ENCODE measurements around the gene KRTAP5-5.
A peak's percentile ranks its signal among the peaks of the same experiment; 100 is the strongest.
"Not testable (repeated sequence)": the region's sequence is repeated elsewhere in the genome, so short reads cannot be mapped to it uniquely, and the experiment has no call there.

Gene KRTAP5-5, protein sequence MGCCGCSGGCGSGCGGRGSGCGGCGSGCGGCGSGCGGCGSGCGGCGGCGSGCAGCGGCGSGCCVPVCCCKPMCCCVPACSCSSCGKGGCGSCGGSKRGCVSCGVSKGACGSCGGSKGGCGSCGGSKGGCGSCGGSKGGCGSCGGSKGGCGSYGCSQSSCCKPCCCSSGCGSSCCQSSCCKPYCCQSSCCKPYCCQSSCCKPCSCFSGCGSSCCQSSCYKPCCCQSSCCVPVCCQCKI

DNA sequence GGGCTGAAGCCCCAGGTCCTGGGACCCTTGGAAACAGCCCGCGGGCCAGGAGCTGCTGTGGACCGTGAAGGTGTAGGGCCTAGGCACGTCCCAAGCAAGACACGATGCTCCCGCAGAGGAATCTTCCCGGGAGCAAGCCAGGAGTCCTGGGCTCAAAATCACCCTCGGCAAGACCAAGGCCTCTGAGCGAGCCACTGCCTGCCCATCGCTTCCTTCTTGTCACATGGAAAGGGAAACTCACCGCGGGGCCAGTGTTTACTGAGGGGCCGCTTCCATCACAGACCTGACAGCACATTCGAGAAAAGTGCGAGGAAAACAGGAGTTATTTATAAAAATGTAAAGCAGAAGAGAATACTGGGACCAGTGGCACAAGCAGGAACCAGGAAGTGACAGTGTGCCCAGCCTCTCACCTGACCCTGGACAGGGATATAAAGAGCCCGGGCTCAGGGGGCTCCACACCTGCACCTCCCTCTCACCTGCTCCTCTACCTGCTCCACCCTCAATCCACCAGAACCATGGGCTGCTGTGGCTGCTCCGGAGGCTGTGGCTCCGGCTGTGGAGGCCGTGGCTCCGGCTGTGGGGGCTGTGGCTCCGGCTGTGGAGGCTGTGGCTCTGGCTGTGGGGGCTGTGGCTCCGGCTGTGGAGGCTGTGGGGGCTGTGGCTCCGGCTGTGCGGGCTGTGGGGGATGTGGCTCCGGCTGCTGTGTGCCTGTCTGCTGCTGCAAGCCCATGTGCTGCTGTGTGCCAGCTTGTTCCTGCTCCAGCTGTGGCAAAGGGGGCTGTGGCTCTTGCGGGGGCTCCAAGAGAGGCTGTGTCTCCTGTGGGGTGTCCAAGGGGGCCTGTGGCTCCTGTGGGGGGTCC, at the start of gene KRTAP5-5:
Gene KRTAP5-5 (plus strand): TSS at position 450 of the 860 bp plus-strand sequence. CDS start 66 bp downstream, at position 516.
- no peak for DNase-seq

DNA sequence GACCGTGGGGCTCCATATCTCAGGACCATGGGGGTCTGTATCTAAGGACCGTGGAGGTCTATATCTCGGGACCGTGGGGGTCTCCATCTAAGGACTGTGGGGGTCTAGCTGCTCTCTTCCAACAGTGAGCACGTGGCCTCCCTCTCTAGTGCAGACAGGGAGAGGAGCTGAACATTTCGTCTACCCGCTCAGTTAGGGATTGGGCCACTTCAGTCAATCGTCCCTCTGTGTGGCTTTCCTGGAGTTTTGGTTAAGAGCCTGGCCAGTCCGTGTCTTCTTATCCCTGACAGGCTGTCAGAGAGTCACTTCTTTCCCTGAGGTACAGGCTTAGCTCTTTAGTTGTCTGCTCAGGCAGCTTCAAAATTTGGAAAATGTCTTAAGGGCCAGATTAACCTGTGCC, 47.6 kb upstream of the KRTAP5-5 start:
- DNase-seq: no peak

DNA sequence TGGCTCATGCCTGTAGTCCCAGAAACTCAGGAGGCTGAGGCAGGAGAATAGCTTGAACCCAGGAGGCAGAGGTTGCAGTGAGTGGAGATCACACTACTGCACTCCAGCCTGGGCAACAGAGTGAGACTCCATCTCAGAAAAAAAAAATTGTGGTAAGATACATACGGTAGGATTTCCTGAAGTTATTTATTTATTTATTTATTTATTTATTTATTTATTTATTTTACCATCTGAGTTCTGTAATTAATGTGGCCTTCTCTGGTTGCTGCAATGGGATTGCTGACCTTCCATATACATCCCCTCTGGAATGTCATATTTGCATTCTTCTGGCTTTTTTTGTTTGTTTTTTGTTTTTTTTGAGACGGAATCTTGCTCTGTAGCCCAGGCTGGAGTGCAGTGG, 46.7 kb upstream of the KRTAP5-5 start:
- DNase-seq: not testable (repeated sequence)

GRCh38 chr11:1584661-1585370, 44.8 kb upstream of the KRTAP5-5 start, which contains the start of gene KRTAP5-1:
Gene KRTAP5-1, minus strand, starts transcription at chr11:1585283. Its CDS starts 34 bp downstream, at chr11:1585249.
- DNase-seq: not testable (repeated sequence)

DNA sequence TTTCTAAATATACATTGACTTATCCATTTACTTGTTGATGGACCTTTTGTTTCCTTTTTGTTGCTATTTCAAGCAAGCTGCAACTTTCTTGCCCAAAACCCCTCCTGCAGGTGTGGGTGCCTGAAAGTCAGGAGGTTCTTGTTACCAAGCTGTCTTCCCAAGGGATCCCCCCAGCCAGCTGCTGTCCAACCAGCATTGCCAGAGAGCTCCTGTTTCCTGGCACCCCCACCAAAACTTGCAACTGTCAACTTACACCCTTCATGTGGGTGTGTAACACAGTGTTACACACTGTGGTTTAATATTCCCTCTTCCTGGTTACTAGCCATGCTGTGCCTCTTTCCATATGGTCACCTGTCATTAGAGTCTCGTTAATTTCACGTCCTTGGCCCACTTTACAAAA, 42.9 kb upstream of the KRTAP5-5 start:
- DNase-seq: no peak

DNA sequence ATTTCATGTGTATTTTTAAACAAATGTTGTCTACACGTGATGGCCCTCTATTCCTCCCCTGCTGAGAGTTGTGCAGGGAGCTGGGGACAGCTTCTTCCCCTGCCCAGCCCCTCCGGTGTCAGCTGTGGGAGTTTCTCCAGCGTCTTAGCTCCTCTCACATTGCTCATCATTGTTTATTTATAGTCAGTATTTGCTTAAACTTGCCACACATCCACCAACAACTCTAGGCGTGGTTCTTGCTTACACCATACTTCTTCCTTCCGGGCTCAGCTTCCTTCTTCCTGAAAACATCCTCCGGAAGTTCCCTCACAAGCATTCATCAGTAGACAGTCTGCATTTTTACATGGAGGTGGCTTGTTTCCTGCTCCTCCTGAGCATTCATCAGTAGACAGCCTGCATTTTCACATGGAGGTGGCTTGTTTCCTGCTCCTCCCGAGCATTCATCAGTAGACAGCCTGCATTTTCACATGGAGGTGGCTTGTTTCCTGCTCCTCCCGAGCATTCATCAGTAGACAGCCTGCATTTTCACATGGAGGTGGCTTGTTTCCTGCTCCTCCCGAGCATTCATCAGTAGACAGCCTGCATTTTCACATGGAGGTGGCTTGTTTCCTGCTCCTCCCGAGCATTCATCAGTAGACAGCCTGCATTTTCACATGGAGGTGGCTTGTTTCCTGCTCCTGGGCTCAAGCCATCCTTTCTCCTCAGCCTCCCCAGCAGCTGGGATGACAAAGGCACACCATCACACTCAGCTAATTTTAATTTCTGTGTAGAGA, 40.2 kb upstream of the KRTAP5-5 start:
- peak in 1 of 56 donors; percentile 21 for DNase-seq

- DNase-seq: no peak
These were observed 39.6 kb upstream of the KRTAP5-5 start for GRCh38 chr11:1589996-1590395.

GRCh38 chr11:1592628-1593027, 36.9 kb upstream of the KRTAP5-5 start:
- no peak for DNase-seq

- DNase-seq: not testable (repeated sequence)
These were observed 33.5 kb upstream of the KRTAP5-5 start for GRCh38 chr11:1595994-1596575.

- not testable (repeated sequence) for DNase-seq
These were observed 32.9 kb upstream of the KRTAP5-5 start for GRCh38 chr11:1596576-1597121.

DNA sequence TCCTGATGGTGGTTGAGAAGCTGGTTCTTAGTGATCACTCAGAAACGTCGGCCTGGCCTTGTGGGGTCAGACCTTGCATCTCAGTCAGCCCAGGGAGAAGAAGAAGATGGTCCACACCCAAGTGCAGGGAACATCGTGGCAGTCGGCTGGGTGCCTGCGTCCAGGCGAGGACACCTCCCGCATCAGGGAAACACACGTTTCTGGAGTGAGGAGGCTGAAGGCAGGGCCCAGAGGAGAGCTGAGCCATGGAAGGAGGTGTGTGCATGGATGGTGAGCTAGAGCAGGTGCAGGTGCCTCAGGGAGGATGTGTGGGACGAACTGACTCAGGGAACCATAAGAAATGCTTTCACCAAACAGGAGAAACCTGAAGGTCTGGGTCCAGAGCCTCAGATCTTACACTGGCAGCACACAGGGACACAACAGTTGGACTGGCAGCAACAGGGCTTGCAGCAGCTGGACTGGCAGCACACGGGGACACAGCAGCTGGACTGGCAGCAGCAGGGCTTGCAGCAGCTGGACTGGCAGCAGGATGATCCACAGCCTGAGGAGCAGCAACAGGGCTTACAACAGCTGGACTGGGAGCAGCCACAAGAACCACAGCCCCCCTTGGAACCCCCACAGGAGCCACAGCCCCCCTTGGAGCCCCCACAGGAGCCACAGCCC, 32.1 kb upstream of the KRTAP5-5 start:
- no peak for DNase-seq

DNA sequence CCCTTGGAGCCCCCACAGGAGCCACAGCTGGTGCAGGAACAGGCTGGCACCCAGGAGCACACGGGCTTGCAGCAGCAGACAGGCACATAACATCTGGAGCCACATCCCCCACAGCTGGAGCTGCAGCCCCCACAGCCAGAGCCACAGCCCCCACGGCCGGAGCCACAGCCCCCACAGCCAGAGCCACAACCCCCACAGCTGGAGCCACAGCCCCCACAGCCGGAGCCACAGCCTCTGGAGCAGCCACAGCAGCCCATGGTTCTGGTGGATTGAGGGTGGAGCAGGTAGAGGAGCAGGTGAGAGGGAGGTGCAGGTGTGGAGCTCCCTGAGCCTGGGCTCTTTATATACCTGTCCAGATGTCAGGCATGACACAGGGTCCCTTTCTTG, 31.6 kb upstream of the KRTAP5-5 start, which contains the start of gene KRTAP5-2:
Gene KRTAP5-2 (minus strand): TSS at position 301 of the 387 bp plus-strand sequence. CDS start 44 bp downstream, at position 257.
- no peak for DNase-seq

- not testable (repeated sequence) for DNase-seq
These were observed 31.2 kb upstream of the KRTAP5-5 start for GRCh38 chr11:1598406-1598805.

DNA sequence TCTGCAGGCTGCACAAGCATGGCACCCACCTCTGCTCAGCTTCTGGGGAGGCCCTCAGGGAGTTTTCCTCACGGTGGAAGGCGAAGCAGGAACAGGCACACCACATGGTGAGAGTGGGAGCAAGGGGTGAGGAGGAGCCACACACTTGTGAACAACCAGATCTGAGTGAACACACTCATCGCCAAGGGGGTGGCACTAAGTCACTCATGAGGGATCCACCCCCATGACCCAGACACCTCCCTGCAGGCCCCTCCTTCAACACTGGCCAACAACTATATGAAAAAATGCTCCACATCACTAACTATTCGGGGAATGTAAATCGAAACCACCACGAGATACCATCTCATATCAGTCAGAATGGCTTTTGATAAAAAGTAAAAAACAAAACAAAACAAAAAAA, 30.8 kb upstream of the KRTAP5-5 start:
- DNase-seq: no peak

- DNase-seq: peak in 4 of 56 donors; percentile 4 to 30 (median 14)
These were observed 28.9 kb upstream of the KRTAP5-5 start for GRCh38 chr11:1600626-1601025.

- DNase-seq: not testable (repeated sequence)
These were observed 27.9 kb upstream of the KRTAP5-5 start for GRCh38 chr11:1601663-1602062.

- DNase-seq: no peak
These were observed 25.9 kb upstream of the KRTAP5-5 start for GRCh38 chr11:1603629-1604028.

DNA sequence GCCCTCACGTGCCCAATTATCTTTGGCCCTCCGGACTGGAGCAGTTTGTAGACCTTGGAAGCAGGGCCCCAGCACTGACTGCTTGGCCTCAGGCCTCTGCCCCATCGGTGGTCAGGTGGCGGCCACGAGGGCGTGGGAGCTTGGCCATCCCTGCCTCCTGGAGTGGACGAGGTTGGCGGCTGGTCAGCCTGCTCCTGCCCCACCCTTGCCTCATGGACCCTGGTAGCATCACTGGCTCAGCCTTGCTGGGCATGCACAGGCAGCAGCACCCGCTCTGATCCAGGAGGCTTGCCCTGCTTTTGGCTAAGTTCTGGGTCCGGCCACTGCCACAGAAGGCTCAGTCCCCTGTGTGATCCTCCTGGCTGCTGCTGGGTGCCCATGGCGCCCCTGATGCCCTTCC, 25.4 kb upstream of the KRTAP5-5 start:
- no peak for DNase-seq

GRCh38 chr11:1604711-1605110, 24.9 kb upstream of the KRTAP5-5 start:
- no peak for DNase-seq

DNA sequence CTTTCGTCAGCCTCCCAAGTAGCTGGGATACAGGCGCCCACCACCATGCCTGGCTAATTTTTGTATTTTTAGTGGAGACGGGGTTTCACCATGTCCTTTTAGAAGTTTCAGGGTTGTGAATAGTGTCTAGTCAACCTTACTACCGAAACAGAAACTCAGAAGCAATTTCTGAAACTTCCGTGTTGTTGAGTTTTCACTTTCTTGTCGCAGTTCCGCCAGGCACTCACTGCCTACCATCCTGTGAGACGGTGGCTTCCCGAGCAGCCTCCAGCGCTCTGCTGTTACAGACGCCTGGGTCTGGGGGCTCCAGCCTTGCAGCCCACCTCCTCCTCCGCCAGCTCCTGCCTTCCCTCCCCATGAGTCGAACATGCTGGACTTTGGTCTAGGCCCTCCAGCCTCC, 23.7 kb upstream of the KRTAP5-5 start:
- DNase-seq: not testable (repeated sequence)
